Measurements from ENCODE around the gene ITK.

- TF ChIP-seq CTCF (conservative IDR thresholded peaks at IDR 0.05; ENCODE audit: low read depth in 2 of 2) (no peak), EZH2 (IDR thresholded peaks at IDR 0.05; ENCODE audit: low read depth, unreplicated experiment) (no peak), ZNF331 (CRISPR knock-in tag; IDR thresholded peaks at IDR 0.05; ENCODE audit: low read depth) (no peak), JUNB (IDR thresholded peaks at IDR 0.05; ENCODE audit: unreplicated experiment) (no peak), POLR2AphosphoS5 (IDR thresholded peaks at IDR 0.05; ENCODE audit: low read depth) (no peak), EZH2phosphoT487 (IDR thresholded peaks at IDR 0.05; ENCODE audit: unreplicated experiment) (no peak), REST (IDR thresholded peaks at IDR 0.05; ENCODE audit: unreplicated experiment) (no peak), CREB1 (CRISPR knock-in tag; IDR thresholded peaks at IDR 0.05; ENCODE audit: low read depth) (no peak), NANOG (IDR thresholded peaks at IDR 0.05; ENCODE audit: borderline replicate concordance) (no peak), ETS1 (IDR thresholded peaks at IDR 0.05) (no peak), ZNF114 (CRISPR knock-in tag; IDR thresholded peaks at IDR 0.05) (no peak), STAT1 (IDR thresholded peaks at IDR 0.05; ENCODE audit: unreplicated experiment) (no peak), ZNF462 (CRISPR knock-in tag; IDR thresholded peaks at IDR 0.05) (no peak)
Measured at GRCh38 chr5:157215514-157216167, 35.0 kb downstream of the ITK start.
